ENCODE results near the gene DLX6.

Gene DLX6

DNA sequence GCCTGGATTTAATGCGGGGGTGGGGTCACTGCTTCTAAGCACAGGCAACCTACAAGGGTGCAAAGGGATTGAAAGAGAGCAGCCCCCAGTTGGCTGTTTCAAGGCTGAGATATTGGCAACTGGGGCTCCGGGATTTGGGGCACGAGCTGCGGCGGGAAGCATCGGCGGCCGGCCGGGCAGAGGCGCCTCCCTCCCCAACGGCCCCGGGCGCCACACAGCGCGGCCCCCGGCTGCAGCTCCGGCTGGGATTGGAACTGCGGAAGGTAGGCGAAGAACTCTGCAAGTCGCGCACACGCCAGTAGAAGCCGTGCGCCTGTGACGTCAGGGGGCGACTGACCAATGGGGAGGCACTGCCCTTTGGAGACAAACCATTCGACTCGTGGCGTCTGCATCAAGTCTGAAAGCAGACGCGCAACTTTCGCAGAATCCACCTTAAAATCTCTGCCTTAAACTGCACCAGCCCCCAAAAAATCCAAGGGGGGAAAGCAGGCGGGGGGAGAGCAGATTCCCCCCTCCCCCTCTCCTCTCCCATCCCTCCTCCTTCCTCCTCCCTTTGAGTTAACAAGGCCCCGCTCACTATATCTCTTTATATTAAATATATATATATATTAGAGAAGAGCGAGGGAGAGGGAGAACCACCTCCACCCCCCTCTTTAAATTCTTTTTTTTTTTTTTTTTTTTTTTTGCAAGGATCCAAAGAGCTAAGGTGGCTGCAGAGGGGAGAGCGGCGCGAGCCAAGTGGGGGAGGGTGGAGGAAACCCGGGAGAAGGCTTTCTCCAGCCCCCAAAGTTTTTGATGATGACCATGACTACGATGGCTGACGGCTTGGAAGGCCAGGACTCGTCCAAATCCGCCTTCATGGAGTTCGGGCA lies at the start of gene DLX6:
DLX6 (plus strand) TSS at position 371 of the 872 bp plus-strand sequence; CDS start at position 796, 425 bp downstream.
- no peak for DNase-seq (ENCODE audit: low read depth)

DNA sequence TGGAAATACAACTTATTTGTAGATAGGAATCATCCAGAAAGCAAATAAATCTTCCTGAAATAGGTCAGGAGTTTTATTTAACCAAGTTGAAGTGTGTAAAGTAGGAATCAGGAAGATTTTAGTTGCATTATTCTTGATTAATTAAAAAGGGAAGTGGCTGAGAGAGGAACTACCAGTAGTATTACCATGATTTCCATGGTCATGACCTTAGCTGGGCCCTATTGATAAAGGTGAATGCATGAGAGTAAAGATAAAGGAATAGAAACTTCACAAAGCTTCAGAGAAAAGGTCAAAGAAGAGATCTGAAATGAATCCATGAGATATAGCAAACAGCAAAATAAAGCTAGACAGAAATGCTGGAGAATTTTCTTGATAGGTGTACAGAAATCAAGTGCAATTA lies 46.2 kb upstream of the DLX6 start:
- DNase-seq (ENCODE audit: low read depth): no peak

GRCh38 chr7:96962221-96962885 lies 43.0 kb upstream of the DLX6 start:
- no peak for DNase-seq (ENCODE audit: low read depth)

DNA sequence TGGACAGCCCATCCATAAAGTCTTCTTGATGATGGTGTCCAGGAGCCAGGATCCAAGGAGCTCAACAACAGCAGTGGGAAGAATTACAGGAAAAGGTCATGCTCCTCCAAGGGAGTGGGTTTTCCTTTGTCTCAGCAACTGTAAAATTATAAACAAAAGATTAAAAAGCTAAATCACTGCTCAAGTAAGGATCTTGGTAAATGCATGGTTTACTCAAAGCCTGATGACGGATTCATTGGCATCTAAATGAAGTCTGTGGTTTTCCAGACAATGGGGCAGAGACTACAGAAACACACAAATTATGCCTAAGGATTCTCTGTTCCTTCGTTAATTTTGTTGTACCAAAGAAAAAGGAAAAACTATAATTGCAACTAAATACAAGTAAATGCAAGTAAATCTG lies 36.4 kb upstream of the DLX6 start:
- DNase-seq (ENCODE audit: low read depth): no peak

- DNase-seq (ENCODE audit: low read depth): no peak
Measured at GRCh38 chr7:96970739-96971138, 34.6 kb upstream of the DLX6 start.

DNA sequence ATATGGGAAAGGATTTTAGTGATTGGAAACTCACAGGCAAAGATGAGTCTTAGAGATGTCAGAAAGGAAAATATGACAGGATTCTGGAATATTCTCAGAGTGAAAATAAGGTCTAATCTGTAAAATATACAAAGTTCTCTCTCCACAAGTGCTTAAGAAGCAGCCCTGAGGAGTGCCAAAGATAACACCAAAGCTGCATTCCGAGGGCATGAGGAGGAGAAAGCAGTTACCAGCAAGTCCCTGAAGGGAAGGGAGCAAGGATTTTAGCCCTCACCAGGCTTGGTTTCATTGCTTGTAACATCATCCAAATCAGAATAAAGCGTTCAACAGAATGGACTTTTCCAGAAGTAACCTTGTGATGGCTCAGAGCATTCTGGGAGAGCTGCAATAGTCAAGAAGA lies 31.4 kb upstream of the DLX6 start:
- DNase-seq (ENCODE audit: low read depth): no peak

- DNase-seq (ENCODE audit: low read depth): no peak
Measured at GRCh38 chr7:96976106-96976505, 29.2 kb upstream of the DLX6 start.

DNA sequence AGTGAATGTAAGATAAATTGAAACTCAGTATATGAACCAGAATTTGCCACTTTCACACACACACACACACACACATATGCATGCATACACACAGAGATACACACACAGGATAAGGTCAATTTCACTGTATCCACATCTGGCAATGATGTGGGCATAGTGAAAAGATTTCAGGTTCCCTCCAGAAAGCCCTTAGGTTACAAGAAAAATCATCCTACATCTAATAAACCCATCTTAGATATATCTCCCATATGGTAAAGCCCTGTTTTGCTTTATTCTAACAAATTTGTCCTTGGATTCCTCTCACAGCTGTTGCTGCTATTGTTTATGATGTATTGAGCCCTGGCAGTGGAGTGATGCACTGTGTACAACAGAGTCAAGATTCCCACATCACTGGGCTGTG lies 27.9 kb upstream of the DLX6 start:
- no peak for DNase-seq (ENCODE audit: low read depth)

GRCh38 chr7:96979551-96980276 lies 25.6 kb upstream of the DLX6 start:
- no peak for DNase-seq (ENCODE audit: low read depth)

DNA sequence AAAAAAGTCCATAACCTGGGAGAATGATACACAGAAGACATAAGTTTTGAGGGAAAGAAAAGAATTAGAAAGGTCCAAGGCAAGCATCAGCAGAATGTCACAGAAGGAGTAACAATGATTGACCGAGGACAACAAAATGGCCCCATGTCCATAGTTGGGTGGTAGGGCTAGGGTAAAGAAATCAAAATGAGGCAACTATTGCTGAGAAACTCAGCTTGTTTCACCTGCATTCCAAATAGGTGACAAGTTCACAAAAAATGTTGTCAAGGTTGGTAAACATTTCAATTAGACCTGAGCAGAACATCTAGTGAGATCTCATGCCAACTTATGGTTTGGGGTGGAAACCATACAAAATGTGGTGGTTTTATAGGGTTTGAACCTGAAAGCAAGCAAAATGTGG lies 22.8 kb upstream of the DLX6 start:
- no peak for DNase-seq (ENCODE audit: low read depth)

DNA sequence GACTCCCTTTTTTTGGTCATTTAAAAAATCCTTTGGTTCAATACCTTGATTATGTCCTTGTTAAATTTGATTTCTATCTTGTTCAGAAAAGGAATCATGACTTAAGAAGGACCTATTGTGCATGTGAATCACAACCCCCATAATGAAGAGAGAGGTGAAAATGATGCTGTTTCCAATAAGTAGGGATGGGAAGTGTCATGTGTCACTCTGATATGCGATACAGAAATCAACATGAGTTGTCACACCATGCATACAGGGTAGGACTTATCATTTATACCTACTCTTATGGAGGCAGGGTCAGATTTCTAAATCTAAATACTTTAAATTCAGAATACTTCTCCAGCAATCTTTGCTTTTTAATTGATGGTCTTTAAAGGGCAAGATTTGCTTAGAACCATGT lies 19.4 kb upstream of the DLX6 start:
- no peak for DNase-seq (ENCODE audit: low read depth)

- DNase-seq (ENCODE audit: low read depth): no peak
Measured at GRCh38 chr7:96986901-96987300, 18.5 kb upstream of the DLX6 start.

DNA sequence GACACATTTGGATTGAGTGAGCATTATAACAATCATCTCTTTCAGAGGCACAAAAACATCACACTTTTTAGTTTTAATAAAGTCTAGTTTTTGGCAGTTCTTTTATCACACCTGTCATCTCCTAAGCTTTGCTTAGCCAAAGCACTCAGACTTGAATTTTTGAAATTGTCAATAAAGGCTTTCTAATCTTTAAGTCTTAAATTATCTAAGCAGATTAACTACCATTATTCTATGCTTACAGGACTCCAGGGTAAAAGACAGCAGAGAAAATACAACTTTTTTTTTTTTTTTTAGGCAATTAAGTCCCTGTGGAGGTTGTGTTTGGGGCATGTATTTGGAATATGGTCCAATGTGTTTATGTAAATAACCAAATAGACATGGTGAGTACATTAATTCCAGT lies 17.6 kb upstream of the DLX6 start:
- DNase-seq (ENCODE audit: low read depth): no peak

- DNase-seq (ENCODE audit: low read depth): no peak
Measured at GRCh38 chr7:96989241-96989858, 16.0 kb upstream of the DLX6 start.

GRCh38 chr7:96989859-96990317 lies 15.5 kb upstream of the DLX6 start:
- DNase-seq (ENCODE audit: low read depth): no peak

- no peak for DNase-seq (ENCODE audit: low read depth)
Measured at GRCh38 chr7:96991546-96992191, 13.7 kb upstream of the DLX6 start.

GRCh38 chr7:96992192-96993005 lies 13.0 kb upstream of the DLX6 start:
- no peak for DNase-seq (ENCODE audit: low read depth)

GRCh38 chr7:96993094-96993865 lies 12.1 kb upstream of the DLX6 start:
- no peak for DNase-seq (ENCODE audit: low read depth)

DNA sequence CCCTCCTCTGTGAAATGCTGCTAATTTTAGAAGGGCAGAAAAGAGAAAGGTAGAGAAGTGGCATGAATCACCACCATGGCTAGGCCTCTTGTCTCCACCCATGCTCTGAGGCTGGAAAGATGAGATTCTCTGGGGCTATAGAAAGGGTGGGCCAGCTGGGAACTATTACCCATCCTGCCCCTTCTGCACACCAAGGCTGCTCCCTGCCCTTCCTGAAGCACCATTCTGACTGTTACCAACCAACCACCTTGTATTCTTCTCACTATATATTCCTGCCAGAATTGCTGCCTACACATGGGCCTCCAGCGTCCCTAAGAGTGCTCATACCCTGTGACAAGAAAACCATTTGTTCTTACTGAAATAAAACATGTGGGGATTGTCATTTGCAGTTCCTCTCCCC lies 11.4 kb upstream of the DLX6 start:
- no peak for DNase-seq (ENCODE audit: low read depth)
